SK-N-MC (cell line): Measurements from ENCODE around the gene SLCO3A1.

ENCODE experiments used
- EZH2 ChIP-seq: fragments of 200-600 bp; sonication (generic); IDR thresholded peaks from one replicate; pipeline ENCODE4 v1.6.1; 2017; ENCODE audit warnings: antibody characterized with exemption
- FOXP2 ChIP-seq: optimal IDR thresholded peaks from 2 replicates; pipeline ENCODE3; 2011; ENCODE audit warnings: mild to moderate bottlenecking, moderate library complexity; ENCODE audit not compliant: insufficient read depth; ENCODE audit errors: extremely low read length, control extremely low read depth
- POLR2AphosphoS5 ChIP-seq: IDR thresholded peaks from 2 replicates; pipeline ENCODE4 v1.6.1; 2012; ENCODE audit warnings: mild to moderate bottlenecking, low read depth, low read length, borderline replicate concordance

DNA sequence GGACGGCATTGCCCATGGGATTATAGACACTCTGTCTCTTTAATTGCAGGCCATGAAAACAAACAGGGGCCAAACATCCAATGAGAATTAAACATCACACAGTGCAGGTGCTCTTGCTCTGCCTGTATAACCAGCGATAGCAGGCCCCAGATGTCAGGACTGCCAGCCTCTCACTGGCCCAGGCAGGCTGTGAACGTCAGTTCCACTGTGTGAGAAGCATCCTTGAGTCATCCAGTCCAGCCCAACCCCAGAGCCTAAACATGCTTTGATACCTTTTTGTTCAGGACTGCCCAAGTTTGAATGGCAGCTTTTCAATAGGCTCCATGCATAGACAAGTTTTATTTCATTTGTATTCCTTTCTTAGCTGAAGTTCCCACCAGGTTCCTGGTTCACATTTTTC lies 189.8 kb downstream of the SLCO3A1 start:
- TF ChIP-seq FOXP2 (no peak), EZH2 (no peak), POLR2AphosphoS5 (no peak)
